Measurements from ENCODE around the gene SERPINE1. TPM values are rescaled to one million over a fixed set of nuclear protein-coding genes. Genes with fewer than 3 reads are reported as not detected.
"Not testable (repeated sequence)": the region's sequence is repeated elsewhere in the genome, so short reads cannot be mapped to it uniquely, and the experiment has no call there.

Gene SERPINE1
- total and polyA plus RNA-seq, 4 donors = 12.4 to 436 (median 37.0) TPM

DNA sequence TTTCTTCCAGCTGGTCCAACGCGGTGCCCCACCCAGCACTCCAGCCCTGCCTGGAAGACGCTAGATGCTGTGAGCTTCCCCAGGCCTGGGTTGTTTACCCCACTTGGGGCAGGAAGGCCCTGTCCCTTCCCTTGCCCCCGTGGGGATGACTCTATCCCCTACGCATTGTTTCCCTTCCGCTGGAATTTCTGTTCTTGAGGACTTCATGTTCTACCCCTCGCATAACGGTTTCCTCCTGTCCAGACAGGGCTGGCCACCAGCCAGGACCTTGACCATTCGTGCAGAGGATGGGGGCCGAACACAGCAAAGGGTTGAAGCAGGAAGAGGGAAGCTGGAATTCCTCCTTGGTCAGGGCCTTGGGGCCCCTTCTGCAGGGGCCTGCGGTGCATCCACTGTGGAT is 14.7 kb upstream of the SERPINE1 start:
- peak; percentile 32 to 59 (median 49) for DNase-seq
- peak overlapping the region; percentile 72 to 74 for H3K27ac ChIP-seq (ENCODE audit: low read depth in 1 of 2, low read length in 1 of 2)
- H3K27me3 ChIP-seq (ENCODE audit: control insufficient read depth in 3 of 3, insufficient read depth in 3 of 3, low read length in 2 of 3) = no peaks in the 10 kb centered on the region
- H3K9ac ChIP-seq (ENCODE audit: insufficient read depth in 1 of 2, low read length in 2 of 2) = no peak overlapping the region
- WGBS, 2 donors = 60 to 77% methylated on average over 11 of the region's 11 CpGs
- H3K4me3 ChIP-seq = no peak overlapping the region
- no peaks in the 10 kb centered on the region for H3K36me3 ChIP-seq (ENCODE audit: control insufficient read depth in 4 of 4, insufficient read depth in 4 of 4, low read length in 4 of 4)
- ATAC-seq (ENCODE audit: insufficient read depth, low FRiP score) = no peak
- TF ChIP-seq, protein P1, sequence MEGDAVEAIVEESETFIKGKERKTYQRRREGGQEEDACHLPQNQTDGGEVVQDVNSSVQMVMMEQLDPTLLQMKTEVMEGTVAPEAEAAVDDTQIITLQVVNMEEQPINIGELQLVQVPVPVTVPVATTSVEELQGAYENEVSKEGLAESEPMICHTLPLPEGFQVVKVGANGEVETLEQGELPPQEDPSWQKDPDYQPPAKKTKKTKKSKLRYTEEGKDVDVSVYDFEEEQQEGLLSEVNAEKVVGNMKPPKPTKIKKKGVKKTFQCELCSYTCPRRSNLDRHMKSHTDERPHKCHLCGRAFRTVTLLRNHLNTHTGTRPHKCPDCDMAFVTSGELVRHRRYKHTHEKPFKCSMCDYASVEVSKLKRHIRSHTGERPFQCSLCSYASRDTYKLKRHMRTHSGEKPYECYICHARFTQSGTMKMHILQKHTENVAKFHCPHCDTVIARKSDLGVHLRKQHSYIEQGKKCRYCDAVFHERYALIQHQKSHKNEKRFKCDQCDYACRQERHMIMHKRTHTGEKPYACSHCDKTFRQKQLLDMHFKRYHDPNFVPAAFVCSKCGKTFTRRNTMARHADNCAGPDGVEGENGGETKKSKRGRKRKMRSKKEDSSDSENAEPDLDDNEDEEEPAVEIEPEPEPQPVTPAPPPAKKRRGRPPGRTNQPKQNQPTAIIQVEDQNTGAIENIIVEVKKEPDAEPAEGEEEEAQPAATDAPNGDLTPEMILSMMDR (IDR thresholded peaks at IDR 0.05; ENCODE audit: control extremely low read depth, extremely low read depth) = no peak
- H3K9me3 ChIP-seq (ENCODE audit: control insufficient read depth in 4 of 4, insufficient read depth in 3 of 4, low read length in 3 of 4) = no peaks in the 10 kb centered on the region
- peaks cover 0 to 9% (median 7%) of the 10 kb centered on the region in 5 donors for H3K4me1 ChIP-seq (ENCODE audit: control insufficient read depth in 5 of 5, insufficient read depth in 5 of 5, low read length in 5 of 5)

DNA sequence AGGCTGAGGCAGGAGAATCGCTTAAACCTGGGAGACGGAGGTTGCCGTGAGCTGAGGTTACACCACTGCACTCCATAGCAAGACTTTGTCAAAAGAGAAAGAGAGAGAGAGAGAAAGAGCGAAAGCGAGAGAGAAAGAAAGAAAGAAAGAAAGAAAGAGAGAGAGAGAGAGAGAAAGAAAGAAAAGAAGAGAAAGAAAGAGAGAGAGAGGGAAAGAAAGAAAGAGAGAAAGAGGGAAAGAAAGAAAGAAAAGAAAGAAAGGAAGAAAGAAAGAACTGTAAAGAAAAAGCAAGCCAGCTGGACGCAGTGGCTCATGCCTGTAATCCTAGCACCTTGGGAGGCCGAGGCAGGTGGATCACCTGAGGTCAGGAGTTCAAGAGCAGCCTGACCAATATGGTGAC is 13.8 kb upstream of the SERPINE1 start:
- peaks cover 0 to 12% (median 7%) of the 10 kb centered on the region in 5 donors for H3K4me1 ChIP-seq (ENCODE audit: control insufficient read depth in 5 of 5, insufficient read depth in 5 of 5, low read length in 5 of 5)
- H3K9ac ChIP-seq (ENCODE audit: insufficient read depth in 1 of 2, low read length in 2 of 2); H3K27me3 ChIP-seq (ENCODE audit: control insufficient read depth in 3 of 3, insufficient read depth in 3 of 3, low read length in 2 of 3); ATAC-seq (ENCODE audit: insufficient read depth, low FRiP score); H3K36me3 ChIP-seq (ENCODE audit: control insufficient read depth in 4 of 4, insufficient read depth in 4 of 4, low read length in 4 of 4); H3K9me3 ChIP-seq (ENCODE audit: control insufficient read depth in 4 of 4, insufficient read depth in 3 of 4, low read length in 3 of 4); H3K4me3 ChIP-seq; DNase-seq: not testable (repeated sequence)
- peak overlapping the region in 1 of 2 donors; percentile 48 for H3K27ac ChIP-seq (ENCODE audit: low read depth in 1 of 2, low read length in 1 of 2)
- WGBS, 2 donors = 98 to 99% methylated on average over 7 of the region's 7 CpGs

DNA sequence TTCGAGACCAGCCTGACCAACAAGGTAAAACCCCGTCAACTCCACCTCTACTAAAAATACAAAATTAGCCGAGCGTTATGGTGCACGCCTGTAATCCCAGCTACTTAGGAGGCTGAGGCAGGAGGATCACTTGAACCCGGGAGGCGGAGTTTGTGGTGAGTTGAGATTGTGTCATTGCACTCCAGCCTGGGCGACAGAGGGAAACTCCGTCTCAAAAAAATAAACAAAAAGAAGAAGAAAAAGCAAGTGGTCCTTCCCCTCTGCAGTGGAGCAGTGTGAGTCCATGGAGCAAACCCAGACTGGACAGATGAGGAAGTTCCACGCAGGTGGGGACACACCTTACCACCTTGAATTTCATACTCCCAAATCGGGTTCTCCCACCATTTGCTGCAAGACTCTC is 13.1 kb upstream of the SERPINE1 start:
- Histone ChIP-seq H3K9me3 (ENCODE audit: control insufficient read depth in 4 of 4, insufficient read depth in 3 of 4, low read length in 3 of 4) (no peaks in the 10 kb centered on the region), H3K36me3 (ENCODE audit: control insufficient read depth in 4 of 4, insufficient read depth in 4 of 4, low read length in 4 of 4) (no peaks in the 10 kb centered on the region), H3K4me3 (no peak overlapping the region), H3K27me3 (ENCODE audit: control insufficient read depth in 3 of 3, insufficient read depth in 3 of 3, low read length in 2 of 3) (no peaks in the 10 kb centered on the region), H3K27ac (ENCODE audit: low read depth in 1 of 2, low read length in 1 of 2) (no peak overlapping the region), H3K9ac (ENCODE audit: insufficient read depth in 1 of 2, low read length in 2 of 2) (no peak overlapping the region), H3K4me1 (ENCODE audit: control insufficient read depth in 5 of 5, insufficient read depth in 5 of 5, low read length in 5 of 5) (peaks cover 0 to 12% (median 7%) of the 10 kb centered on the region in 5 donors)
- no peak for DNase-seq
- ATAC-seq (ENCODE audit: insufficient read depth, low FRiP score) = no peak
- TF ChIP-seq, protein P1 (IDR thresholded peaks at IDR 0.05; ENCODE audit: control extremely low read depth, extremely low read depth) = no peak
- WGBS, 2 donors = 74 to 78% methylated on average over 11 of the region's 11 CpGs

DNA sequence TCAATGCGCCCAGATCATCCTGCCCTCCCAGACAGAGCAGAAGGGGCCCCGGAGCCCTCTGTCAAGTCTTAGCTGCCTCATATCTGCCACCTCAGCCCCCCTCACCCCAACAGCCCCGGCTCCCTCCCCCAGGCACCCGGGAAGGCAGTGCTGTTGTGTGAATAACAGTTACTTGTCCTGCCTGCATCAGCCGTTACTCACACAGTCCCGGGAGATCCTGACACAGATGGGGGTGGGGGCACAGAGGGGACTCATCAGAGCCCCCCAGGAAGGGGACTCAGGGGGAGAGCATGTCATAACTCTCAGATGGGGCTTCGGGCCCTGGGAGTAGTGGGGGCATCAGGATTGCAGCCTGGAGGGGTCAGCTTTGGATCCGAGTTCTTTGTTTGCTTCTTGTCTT is 12.4 kb upstream of the SERPINE1 start:
- Histone ChIP-seq H3K36me3 (ENCODE audit: control insufficient read depth in 4 of 4, insufficient read depth in 4 of 4, low read length in 4 of 4) (no peaks in the 10 kb centered on the region), H3K4me3 (no peak overlapping the region), H3K4me1 (ENCODE audit: control insufficient read depth in 5 of 5, insufficient read depth in 5 of 5, low read length in 5 of 5) (peaks cover 0 to 12% (median 6%) of the 10 kb centered on the region in 5 donors), H3K9ac (ENCODE audit: insufficient read depth in 1 of 2, low read length in 2 of 2) (no peak overlapping the region), H3K27me3 (ENCODE audit: control insufficient read depth in 3 of 3, insufficient read depth in 3 of 3, low read length in 2 of 3) (no peaks in the 10 kb centered on the region), H3K9me3 (ENCODE audit: control insufficient read depth in 4 of 4, insufficient read depth in 3 of 4, low read length in 3 of 4) (no peaks in the 10 kb centered on the region), H3K27ac (ENCODE audit: low read depth in 1 of 2, low read length in 1 of 2) (peak overlapping the region in 1 of 2 donors; percentile 21)
- DNase-seq (no peak), ATAC-seq (ENCODE audit: insufficient read depth, low FRiP score) (no peak)
- 66 to 74% methylated on average over 8 of the region's 8 CpGs for WGBS, 2 donors
- TF ChIP-seq, protein P1 (IDR thresholded peaks at IDR 0.05; ENCODE audit: control extremely low read depth, extremely low read depth) = no peak

Data from lung (tissue), 12 donors.